ENCODE data around the gene FBXO41. TPM values are rescaled to one million over a fixed set of nuclear protein-coding genes. Genes with fewer than 3 reads are reported as not detected.

FBXO41 gene
- total and polyA plus RNA-seq, 4 donors = 0.06 to 0.51 (median 0.38) TPM

DNA sequence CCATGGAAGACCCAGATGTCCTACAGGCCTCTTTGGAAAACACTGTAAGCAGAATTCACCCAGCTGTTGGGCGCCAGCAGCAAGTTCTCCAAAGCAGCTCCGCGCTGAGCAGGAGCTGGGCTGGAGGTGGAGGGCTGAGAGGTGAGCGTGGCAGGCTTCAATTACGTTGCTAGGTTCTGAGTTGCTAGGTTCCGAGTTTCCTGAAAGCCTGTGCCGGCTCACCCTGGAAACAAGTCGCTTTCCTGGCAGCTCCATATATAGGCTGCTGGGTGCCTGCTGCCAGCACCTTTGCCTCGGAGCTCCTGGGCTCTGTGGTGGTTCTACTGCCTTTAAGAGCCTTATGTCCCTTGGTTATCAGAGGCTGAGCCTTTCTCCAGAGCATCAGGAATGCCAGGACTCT, 23.4 kb upstream of the FBXO41 start:
- no peaks in the 10 kb centered on the region for H3K4me1 ChIP-seq (ENCODE audit: control insufficient read depth in 4 of 4, insufficient read depth in 4 of 4, low read length in 3 of 4)
- no peak for DNase-seq (ENCODE audit: low spot score)
- peaks cover 0 to 3% (median 0%) of the 10 kb centered on the region in 4 donors for H3K27me3 ChIP-seq (ENCODE audit: control insufficient read depth in 4 of 4, insufficient read depth in 4 of 4, low read length in 3 of 4)
- no peak overlapping the region for H3K9ac ChIP-seq (ENCODE audit: low read depth in 1 of 2, low read length in 2 of 2)
- TF ChIP-seq, protein P1, sequence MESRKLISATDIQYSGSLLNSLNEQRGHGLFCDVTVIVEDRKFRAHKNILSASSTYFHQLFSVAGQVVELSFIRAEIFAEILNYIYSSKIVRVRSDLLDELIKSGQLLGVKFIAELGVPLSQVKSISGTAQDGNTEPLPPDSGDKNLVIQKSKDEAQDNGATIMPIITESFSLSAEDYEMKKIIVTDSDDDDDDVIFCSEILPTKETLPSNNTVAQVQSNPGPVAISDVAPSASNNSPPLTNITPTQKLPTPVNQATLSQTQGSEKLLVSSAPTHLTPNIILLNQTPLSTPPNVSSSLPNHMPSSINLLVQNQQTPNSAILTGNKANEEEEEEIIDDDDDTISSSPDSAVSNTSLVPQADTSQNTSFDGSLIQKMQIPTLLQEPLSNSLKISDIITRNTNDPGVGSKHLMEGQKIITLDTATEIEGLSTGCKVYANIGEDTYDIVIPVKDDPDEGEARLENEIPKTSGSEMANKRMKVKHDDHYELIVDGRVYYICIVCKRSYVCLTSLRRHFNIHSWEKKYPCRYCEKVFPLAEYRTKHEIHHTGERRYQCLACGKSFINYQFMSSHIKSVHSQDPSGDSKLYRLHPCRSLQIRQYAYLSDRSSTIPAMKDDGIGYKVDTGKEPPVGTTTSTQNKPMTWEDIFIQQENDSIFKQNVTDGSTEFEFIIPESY (IDR thresholded peaks at IDR 0.05) = no peak
- TF ChIP-seq, protein P2, sequence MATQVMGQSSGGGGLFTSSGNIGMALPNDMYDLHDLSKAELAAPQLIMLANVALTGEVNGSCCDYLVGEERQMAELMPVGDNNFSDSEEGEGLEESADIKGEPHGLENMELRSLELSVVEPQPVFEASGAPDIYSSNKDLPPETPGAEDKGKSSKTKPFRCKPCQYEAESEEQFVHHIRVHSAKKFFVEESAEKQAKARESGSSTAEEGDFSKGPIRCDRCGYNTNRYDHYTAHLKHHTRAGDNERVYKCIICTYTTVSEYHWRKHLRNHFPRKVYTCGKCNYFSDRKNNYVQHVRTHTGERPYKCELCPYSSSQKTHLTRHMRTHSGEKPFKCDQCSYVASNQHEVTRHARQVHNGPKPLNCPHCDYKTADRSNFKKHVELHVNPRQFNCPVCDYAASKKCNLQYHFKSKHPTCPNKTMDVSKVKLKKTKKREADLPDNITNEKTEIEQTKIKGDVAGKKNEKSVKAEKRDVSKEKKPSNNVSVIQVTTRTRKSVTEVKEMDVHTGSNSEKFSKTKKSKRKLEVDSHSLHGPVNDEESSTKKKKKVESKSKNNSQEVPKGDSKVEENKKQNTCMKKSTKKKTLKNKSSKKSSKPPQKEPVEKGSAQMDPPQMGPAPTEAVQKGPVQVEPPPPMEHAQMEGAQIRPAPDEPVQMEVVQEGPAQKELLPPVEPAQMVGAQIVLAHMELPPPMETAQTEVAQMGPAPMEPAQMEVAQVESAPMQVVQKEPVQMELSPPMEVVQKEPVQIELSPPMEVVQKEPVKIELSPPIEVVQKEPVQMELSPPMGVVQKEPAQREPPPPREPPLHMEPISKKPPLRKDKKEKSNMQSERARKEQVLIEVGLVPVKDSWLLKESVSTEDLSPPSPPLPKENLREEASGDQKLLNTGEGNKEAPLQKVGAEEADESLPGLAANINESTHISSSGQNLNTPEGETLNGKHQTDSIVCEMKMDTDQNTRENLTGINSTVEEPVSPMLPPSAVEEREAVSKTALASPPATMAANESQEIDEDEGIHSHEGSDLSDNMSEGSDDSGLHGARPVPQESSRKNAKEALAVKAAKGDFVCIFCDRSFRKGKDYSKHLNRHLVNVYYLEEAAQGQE (IDR thresholded peaks at IDR 0.05) = no peak
- TF ChIP-seq RAD21 (IDR thresholded peaks at IDR 0.05) = no peak
- TF ChIP-seq EGR1 (IDR thresholded peaks at IDR 0.05; ENCODE audit: low read depth in 2 of 2) = no peak
- no peak for TF ChIP-seq GABPA (IDR thresholded peaks at IDR 0.05 in 1 of 2, conservative IDR thresholded peaks at IDR 0.05 in 1 of 2)
- TF ChIP-seq YY1 (IDR thresholded peaks at IDR 0.05) = no peak
- no peak for TF ChIP-seq JUND (IDR thresholded peaks at IDR 0.05)
- no peak for TF ChIP-seq NR2F2 (IDR thresholded peaks at IDR 0.05)
- TF ChIP-seq SP1 (IDR thresholded peaks at IDR 0.05) = no peak
- no peak for TF ChIP-seq MAX (IDR thresholded peaks at IDR 0.05)
- WGBS = 70% methylated on average over 9 of the region's 9 CpGs
- H3K27ac ChIP-seq (ENCODE audit: low read depth in 1 of 2, low read length in 2 of 2) = no peak overlapping the region
- no peak overlapping the region for H3K4me3 ChIP-seq (ENCODE audit: low read depth in 1 of 3, low read length in 3 of 3)
- no peaks in the 10 kb centered on the region for H3K9me3 ChIP-seq (ENCODE audit: control insufficient read depth in 4 of 4, low read length in 3 of 4)
- no peaks in the 10 kb centered on the region for H3K36me3 ChIP-seq (ENCODE audit: control insufficient read depth in 4 of 4, insufficient read depth in 3 of 4, low read depth in 1 of 4, low read length in 3 of 4)

DNA sequence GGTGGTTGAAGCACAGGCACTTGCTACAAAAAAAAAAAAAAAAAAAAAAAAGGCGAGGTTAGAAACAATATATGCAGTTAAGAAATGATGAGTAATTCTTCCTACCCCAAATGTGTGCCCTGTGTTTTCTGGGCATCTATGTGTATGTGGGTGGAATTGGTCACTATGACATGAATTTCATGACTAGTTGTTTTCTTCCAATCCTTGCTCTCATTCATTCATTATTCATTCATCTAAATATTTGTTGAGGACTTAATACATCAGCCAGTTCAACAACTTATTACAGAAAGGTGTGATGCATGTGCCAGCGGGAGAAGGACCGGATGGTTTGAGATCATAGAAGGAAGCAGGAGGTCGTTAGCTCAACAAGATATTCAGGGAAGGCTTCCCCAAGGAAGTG, 17.4 kb upstream of the FBXO41 start:
- no peaks in the 10 kb centered on the region for H3K9me3 ChIP-seq (ENCODE audit: control insufficient read depth in 4 of 4, low read length in 3 of 4)
- H3K27me3 ChIP-seq (ENCODE audit: control insufficient read depth in 4 of 4, insufficient read depth in 4 of 4, low read length in 3 of 4) = peaks cover 0 to 10% (median 3%) of the 10 kb centered on the region in 4 donors
- no peaks in the 10 kb centered on the region for H3K4me1 ChIP-seq (ENCODE audit: control insufficient read depth in 4 of 4, insufficient read depth in 4 of 4, low read length in 3 of 4)
- 66% methylated on average over 4 of the region's 4 CpGs for WGBS
- TF ChIP-seq JUND (IDR thresholded peaks at IDR 0.05) = no peak
- TF ChIP-seq EGR1 (IDR thresholded peaks at IDR 0.05; ENCODE audit: low read depth in 2 of 2) = no peak
- no peak for TF ChIP-seq MAX (IDR thresholded peaks at IDR 0.05)
- TF ChIP-seq FOXA1 (IDR thresholded peaks at IDR 0.05) = no peak
- TF ChIP-seq, protein P1 (IDR thresholded peaks at IDR 0.05) = no peak
- TF ChIP-seq SP1 (IDR thresholded peaks at IDR 0.05) = no peak
- TF ChIP-seq RXRA (IDR thresholded peaks at IDR 0.05) = no peak
- TF ChIP-seq GABPA (IDR thresholded peaks at IDR 0.05 in 1 of 2, conservative IDR thresholded peaks at IDR 0.05 in 1 of 2) = no peak
- TF ChIP-seq, protein P2 (IDR thresholded peaks at IDR 0.05) = no peak
- no peak for TF ChIP-seq NR2F2 (IDR thresholded peaks at IDR 0.05)
- TF ChIP-seq HNF4G (IDR thresholded peaks at IDR 0.05) = no peak
- no peak overlapping the region for H3K9ac ChIP-seq (ENCODE audit: low read depth in 1 of 2, low read length in 2 of 2)
- no peak overlapping the region for H3K27ac ChIP-seq (ENCODE audit: low read depth in 1 of 2, low read length in 2 of 2)
- no peaks in the 10 kb centered on the region for H3K36me3 ChIP-seq (ENCODE audit: control insufficient read depth in 4 of 4, insufficient read depth in 3 of 4, low read depth in 1 of 4, low read length in 3 of 4)
- H3K4me3 ChIP-seq (ENCODE audit: low read depth in 1 of 3, low read length in 3 of 3) = no peak overlapping the region
- DNase-seq (ENCODE audit: low spot score) = no peak

All from liver (tissue), 9 donors.